H1 (cell line): Measurements from ENCODE around the gene TADA2B. TPM values are rescaled to one million over a fixed set of nuclear protein-coding genes. Genes with fewer than 3 reads are reported as not detected.

Experiments used
- BRCA1 ChIP-seq: IDR thresholded peaks from 2 replicates; pipeline ENCODE4 v1.6.1; 2012; ENCODE audit warnings: low read depth, low read length, improper control_type of control experiment
- CBX5 ChIP-seq: fragments of 300-800, 300-1000 bp; sonication (generic); IDR thresholded peaks from 2 replicates; pipeline ENCODE4 v1.7.1; 2016; ENCODE audit warnings: antibody characterized with exemption, low read length, low read depth
- CHD1 ChIP-seq: IDR thresholded peaks from 2 replicates; pipeline ENCODE4 v1.6.1; 2012; ENCODE audit warnings: low read depth, low read length, improper control_type of control experiment
- CHD2 ChIP-seq: IDR thresholded peaks from 2 replicates; pipeline ENCODE4 v1.6.1; 2012; ENCODE audit warnings: low read length, improper control_type of control experiment
- CHD7 ChIP-seq: fragments of 300-600 bp; sonication (generic); IDR thresholded peaks from 2 replicates; pipeline ENCODE4 v1.7.1; 2012; ENCODE audit warnings: low read length, moderate library complexity, mild to moderate bottlenecking, inconsistent platforms; ENCODE audit not compliant: insufficient replicate concordance
- EZH2 ChIP-seq: fragments of 200-600 bp; sonication (generic); IDR thresholded peaks from 2 replicates; pipeline ENCODE4 v1.7.1; 2012; ENCODE audit warnings: low read depth, mild to moderate bottlenecking, moderate library complexity, low read length, inconsistent platforms; ENCODE audit not compliant: severe bottlenecking
- HDAC2 ChIP-seq, 2 experiments: fragments of 300-600 bp in 1 of 2; sonication (generic) in 1 of 2; IDR thresholded peaks; 2 replicates each; pipeline ENCODE4 v1.6.1; 2011 to 2012; ENCODE audit warnings: low read depth in 2 of 2, low read length in 2 of 2, mild to moderate bottlenecking in 2 of 2, moderate library complexity in 2 of 2, borderline replicate concordance in 1 of 2, inconsistent platforms in 1 of 2
- POU5F1 ChIP-seq: IDR thresholded peaks from 2 replicates; pipeline ENCODE4 v1.6.1; 2011; ENCODE audit warnings: low read depth, mild to moderate bottlenecking, low read length, moderate library complexity
- SIRT6 ChIP-seq: IDR thresholded peaks from one replicate; pipeline ENCODE4 v1.7.1; 2012; ENCODE audit warnings: low read length, inconsistent platforms
- SP4 ChIP-seq: IDR thresholded peaks from 2 replicates; pipeline ENCODE4 v1.6.1; 2012; ENCODE audit warnings: low read length, inconsistent platforms
- polyA plus RNA-seq, 7 experiments: library from polyadenylated mRNA; depleted of rRNA in 3 of 7; stranded (reverse) in 5 of 7; unstranded in 2 of 7; fragments of >200 nt in 5 of 7; fragments of 200-250 nt in 2 of 7; gene quantifications; 1 replicate in 5 of 7; 2 replicates in 1 of 7; 4 replicates in 1 of 7; pipeline versions ENCODE4 v1.2.1 to v1.2.3, GENCODE V29; 2011 to 2013; ENCODE audit warnings: missing spikeins in 2 of 7, mixed read lengths in 2 of 7
- total RNA-seq: library from RNA; stranded (reverse); fragmentation: NEBNext Ultra II Directional; extraction: Animal tissue kit (Norgen Biotek cat#: 25700); gene quantifications from 2 replicates; pipeline ENCODE4 v1.2.1, GENCODE V29; 2021

The TADA2B gene
- total and polyA plus RNA-seq, 2 of the 8 experiments (the other 6 are each of a cell fraction or from before 2014, with no cell fraction given), result 5.7 to 12.1 TPM

DNA sequence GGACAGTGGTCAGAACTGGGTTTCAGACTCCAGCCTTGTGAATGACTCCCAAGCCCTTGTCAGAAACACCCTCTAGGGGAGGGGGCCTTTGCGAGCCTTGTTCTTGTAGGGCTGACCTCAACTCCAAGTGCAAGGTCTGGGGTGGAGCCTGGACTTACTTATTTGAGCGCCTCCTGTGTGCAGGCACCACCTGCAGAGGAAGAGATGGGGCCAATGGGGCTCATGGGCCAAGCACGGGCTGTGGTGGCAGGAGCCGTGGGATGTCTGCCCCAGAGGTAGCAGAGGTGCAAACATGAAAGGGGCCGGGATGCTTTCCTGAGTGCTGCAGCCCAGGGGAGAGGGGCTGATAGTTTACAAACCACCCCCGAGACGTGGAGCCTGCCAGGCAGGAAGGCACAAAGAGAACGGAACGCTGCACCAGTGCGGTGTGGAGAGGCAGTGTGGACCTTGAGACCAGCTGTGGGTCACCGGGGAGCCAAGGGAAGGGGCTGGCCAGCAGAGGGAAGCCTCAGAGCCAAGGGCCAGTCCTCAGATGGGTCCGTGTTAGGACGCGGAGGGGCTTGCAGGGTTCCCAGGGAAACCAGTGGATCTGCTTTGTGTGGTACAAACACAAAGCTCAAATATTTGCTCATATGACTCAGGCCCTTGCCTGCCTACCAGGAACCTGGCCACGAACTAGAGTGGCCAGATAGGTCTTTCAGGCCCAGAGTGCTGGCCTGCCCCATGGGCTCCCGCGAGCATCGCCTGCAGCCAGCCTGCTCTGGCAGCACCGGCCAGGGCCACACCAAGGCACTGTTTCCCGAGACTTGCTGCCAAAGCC is 8.7 kb upstream of the TADA2B start (continued):
- no peak for TF ChIP-seq CHD7
- no peak for TF ChIP-seq SIRT6
- no peak for TF ChIP-seq CHD2
- TF ChIP-seq CHD1, result no peak
- TF ChIP-seq SP4, result no peak
- no peak for TF ChIP-seq BRCA1
- no peak for TF ChIP-seq POU5F1
- no peak for TF ChIP-seq EZH2
- no peak for TF ChIP-seq HDAC2 (IDR thresholded peaks at IDR 0.05; ENCODE audit: borderline replicate concordance in 1 of 2, low read depth in 2 of 2, low read length in 2 of 2)
- no peak for TF ChIP-seq CBX5
